Measurements from ENCODE around the gene LITAFD. TPM values are rescaled to one million over a fixed set of nuclear protein-coding genes. Genes with fewer than 3 reads are reported as not detected.

Gene LITAFD
- polyA plus RNA-seq, 1 donor from 2014 or later: not detected

- Histone ChIP-seq H2AFZ (ENCODE audit: low read depth, low read length) (no peak overlapping the region), H3F3A (ENCODE audit: insufficient read depth, low read length, poor library complexity, severe bottlenecking) (no peaks in the 10 kb centered on the region), H3K9me2 (ENCODE audit: insufficient read depth, low read length) (no peaks in the 10 kb centered on the region), H3K9ac (ENCODE audit: low read length) (no peak overlapping the region), H3K4me2 (ENCODE audit: low read length) (no peak overlapping the region), H3K79me2 (replicated peaks; ENCODE audit: insufficient read depth, low read length) (no peaks in the 10 kb centered on the region), H3K36me3 (ENCODE audit: insufficient read depth, low read length) (no peaks in the 10 kb centered on the region), H3K4me3 (ENCODE audit: low read length) (no peak overlapping the region), H3K27ac (ENCODE audit: low read length) (no peak overlapping the region), H4K20me1 (ENCODE audit: insufficient read depth) (no peaks in the 10 kb centered on the region), H3K27me3 (ENCODE audit: insufficient read depth, low read depth, low read length) (no peaks in the 10 kb centered on the region), H3K9me3 (ENCODE audit: low read length) (no peaks in the 10 kb centered on the region)
- TF ChIP-seq SMC3 (conservative IDR thresholded peaks at IDR 0.05; ENCODE audit: poor library complexity): no peak
- no peak for TF ChIP-seq TAF1 (IDR thresholded peaks at IDR 0.05; ENCODE audit: low read depth)
- TF ChIP-seq, protein P1, sequence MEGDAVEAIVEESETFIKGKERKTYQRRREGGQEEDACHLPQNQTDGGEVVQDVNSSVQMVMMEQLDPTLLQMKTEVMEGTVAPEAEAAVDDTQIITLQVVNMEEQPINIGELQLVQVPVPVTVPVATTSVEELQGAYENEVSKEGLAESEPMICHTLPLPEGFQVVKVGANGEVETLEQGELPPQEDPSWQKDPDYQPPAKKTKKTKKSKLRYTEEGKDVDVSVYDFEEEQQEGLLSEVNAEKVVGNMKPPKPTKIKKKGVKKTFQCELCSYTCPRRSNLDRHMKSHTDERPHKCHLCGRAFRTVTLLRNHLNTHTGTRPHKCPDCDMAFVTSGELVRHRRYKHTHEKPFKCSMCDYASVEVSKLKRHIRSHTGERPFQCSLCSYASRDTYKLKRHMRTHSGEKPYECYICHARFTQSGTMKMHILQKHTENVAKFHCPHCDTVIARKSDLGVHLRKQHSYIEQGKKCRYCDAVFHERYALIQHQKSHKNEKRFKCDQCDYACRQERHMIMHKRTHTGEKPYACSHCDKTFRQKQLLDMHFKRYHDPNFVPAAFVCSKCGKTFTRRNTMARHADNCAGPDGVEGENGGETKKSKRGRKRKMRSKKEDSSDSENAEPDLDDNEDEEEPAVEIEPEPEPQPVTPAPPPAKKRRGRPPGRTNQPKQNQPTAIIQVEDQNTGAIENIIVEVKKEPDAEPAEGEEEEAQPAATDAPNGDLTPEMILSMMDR (IDR thresholded peaks at IDR 0.05; ENCODE audit: poor library complexity, severe bottlenecking): no peak
- no peak for TF ChIP-seq REST (IDR thresholded peaks at IDR 0.05; ENCODE audit: borderline replicate concordance)
- TF ChIP-seq EZH2 (IDR thresholded peaks at IDR 0.05; ENCODE audit: borderline replicate concordance, insufficient read depth, low read length, poor library complexity, severe bottlenecking): no peak
- no peak for TF ChIP-seq POLR2AphosphoS5 (IDR thresholded peaks at IDR 0.05)
- TF ChIP-seq RAD21 (conservative IDR thresholded peaks at IDR 0.05): no peak
- TF ChIP-seq MXI1 (conservative IDR thresholded peaks at IDR 0.05; ENCODE audit: poor library complexity, severe bottlenecking): no peak
- TF ChIP-seq EP300 (conservative IDR thresholded peaks at IDR 0.05; ENCODE audit: poor library complexity, severe bottlenecking): no peak
Observed at GRCh38 chr16:8903004-8903403, 20.9 kb downstream of the LITAFD start.

DNA sequence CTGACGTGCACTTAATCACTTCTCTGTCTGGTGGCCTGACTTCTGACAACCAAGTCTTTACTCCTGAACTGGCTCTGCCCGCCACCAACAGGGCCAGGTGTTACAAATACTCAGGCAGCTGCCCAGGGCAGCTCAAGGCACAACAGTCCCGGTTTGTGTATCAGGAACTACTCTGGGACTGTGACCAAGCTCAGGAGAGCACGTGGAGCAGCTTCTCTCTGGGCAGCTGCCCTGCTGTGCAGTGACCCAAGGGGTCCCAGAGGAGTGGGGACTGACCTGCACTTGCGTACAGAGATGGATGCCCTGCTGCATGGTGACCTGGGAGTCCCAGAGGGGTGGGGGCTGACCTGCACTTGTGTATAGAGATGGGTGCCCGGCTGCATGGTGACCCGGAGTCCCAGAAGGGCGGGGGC, 21.9 kb downstream of the LITAFD start:
- Histone ChIP-seq H3K27ac (ENCODE audit: low read length) (no peak overlapping the region), H3K4me2 (ENCODE audit: low read length) (no peak overlapping the region), H4K20me1 (ENCODE audit: insufficient read depth) (no peaks in the 10 kb centered on the region), H3K9ac (ENCODE audit: low read length) (no peak overlapping the region), H3K27me3 (ENCODE audit: insufficient read depth, low read depth, low read length) (no peaks in the 10 kb centered on the region), H3K9me3 (ENCODE audit: low read length) (no peaks in the 10 kb centered on the region), H3K36me3 (ENCODE audit: insufficient read depth, low read length) (no peaks in the 10 kb centered on the region), H3K9me2 (ENCODE audit: insufficient read depth, low read length) (no peaks in the 10 kb centered on the region), H2AFZ (ENCODE audit: low read depth, low read length) (no peak overlapping the region), H3K79me2 (replicated peaks; ENCODE audit: insufficient read depth, low read length) (no peaks in the 10 kb centered on the region), H3K4me3 (ENCODE audit: low read length) (no peak overlapping the region), H3F3A (ENCODE audit: insufficient read depth, low read length, poor library complexity, severe bottlenecking) (no peaks in the 10 kb centered on the region)
- TF ChIP-seq SMC3 (conservative IDR thresholded peaks at IDR 0.05; ENCODE audit: poor library complexity) (no peak), REST (IDR thresholded peaks at IDR 0.05; ENCODE audit: borderline replicate concordance) (no peak), TAF1 (IDR thresholded peaks at IDR 0.05; ENCODE audit: low read depth) (no peak), EP300 (conservative IDR thresholded peaks at IDR 0.05; ENCODE audit: poor library complexity, severe bottlenecking) (no peak), POLR2AphosphoS5 (IDR thresholded peaks at IDR 0.05) (no peak)
- TF ChIP-seq, protein P1 (IDR thresholded peaks at IDR 0.05; ENCODE audit: poor library complexity, severe bottlenecking): no peak
